GM13977 (cell line): ENCODE results near the gene CIDEB.

Source experiments
- DNase-seq: peaks from one replicate; pipeline ENCODE4 v3.0.0; 2012; ENCODE audit warnings: low spot score
- CTCF ChIP-seq: IDR thresholded peaks from 2 replicates; pipeline ENCODE4 v1.5.1; 2012; ENCODE audit warnings: mild to moderate bottlenecking, control low read depth; ENCODE audit not compliant: insufficient read depth; ENCODE audit errors: extremely low read depth, missing control alignments
- in situ Hi-C: fragments of 300-500 bp; cut with MboI; formaldehyde crosslinking; loops from one replicate; pipeline ENCODE4 v1.12.0; 2022; ENCODE audit warnings: low sequenced_read_pairs, low pct_unique_long_range_greater_than_20kb, mixed read lengths, inconsistent platforms; ENCODE audit not compliant: unreplicated experiment

Gene CIDEB

GRCh38 chr14:24334431-24335291, 26.9 kb upstream of the CIDEB start, which contains the start of gene ADCY4:
ADCY4 (minus strand) TSS chr14:24335071; CDS start chr14:24334652, 419 bp downstream.
- in situ Hi-C loops, result loop anchor here (5.0 to 25.0 kb wide), 2 partner anchors 103 to 328 kb away; no protein-coding TSS in a partner anchor
- no peak for DNase-seq
- TF ChIP-seq CTCF, result peak; percentile 0

DNA sequence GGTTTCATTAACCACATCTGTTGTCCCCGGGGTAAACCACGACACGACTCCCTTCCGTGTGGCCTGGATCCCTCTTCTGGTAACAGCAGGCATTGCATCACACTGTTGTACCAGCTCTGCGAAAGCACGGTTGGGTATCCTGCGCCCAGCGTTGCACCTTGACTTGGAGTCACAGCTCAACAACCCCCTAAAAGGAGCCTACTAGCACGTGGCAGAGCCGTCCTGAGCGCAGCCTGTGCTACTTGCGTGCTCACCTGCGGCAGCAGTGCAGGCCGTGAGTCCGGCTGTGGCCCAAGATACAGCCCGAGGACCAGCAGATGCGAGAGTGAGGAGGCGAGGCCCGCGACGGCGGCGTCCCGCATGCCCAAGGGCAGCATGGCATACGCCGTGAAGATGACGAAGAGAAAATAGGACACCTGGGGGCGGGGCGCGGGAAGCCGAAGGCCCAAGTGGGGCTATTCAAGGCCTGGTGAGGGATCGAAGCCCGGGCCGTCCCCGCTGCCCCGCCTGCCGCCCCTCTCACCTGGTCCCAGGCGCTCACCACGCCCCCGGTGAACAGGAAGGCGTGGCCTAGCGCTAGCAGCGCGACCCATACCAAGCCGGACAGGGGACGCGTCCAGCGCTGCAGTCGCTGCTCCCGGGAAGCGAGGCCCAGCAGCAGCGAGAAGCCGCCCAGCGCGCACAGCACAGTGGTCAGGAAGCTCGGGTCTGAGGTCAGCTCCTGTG, 24.7 kb upstream of the CIDEB start:
- TF ChIP-seq CTCF, result peak; percentile 75
- in situ Hi-C loops, result loop anchor here (5.0 to 25.0 kb wide), 2 partner anchors 105 to 330 kb away; no protein-coding TSS in a partner anchor
- DNase-seq, result peak; percentile 94

DNA sequence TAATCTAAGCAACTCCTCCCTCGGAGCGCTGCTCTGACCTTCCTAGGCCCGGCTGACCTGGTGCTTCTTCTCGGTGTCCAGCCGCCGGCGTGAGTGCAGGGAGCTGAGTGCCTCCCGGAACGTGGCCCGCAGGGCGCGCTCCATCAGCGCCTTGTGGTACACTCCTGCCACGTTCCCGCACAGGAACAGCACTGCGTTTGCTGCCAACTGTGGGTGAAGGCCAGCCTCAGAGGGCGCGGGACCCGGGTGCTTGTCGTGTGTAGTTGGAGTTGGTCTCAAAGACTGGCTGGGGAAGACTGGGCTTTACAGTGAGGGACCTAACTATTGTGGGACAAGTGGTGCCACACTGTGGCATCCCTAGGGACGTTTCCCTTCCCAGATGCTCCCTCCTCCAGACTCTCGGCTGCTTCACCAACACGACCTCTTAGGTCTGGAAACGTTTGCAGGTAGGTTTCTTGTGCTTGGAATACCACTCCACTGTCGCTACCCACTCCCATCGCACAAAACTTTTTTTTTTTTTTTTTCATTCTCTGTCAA, 24.0 kb upstream of the CIDEB start:
- no peak for TF ChIP-seq CTCF
- in situ Hi-C loops, result loop anchor here (5.0 to 25.0 kb wide), 2 partner anchors 106 to 331 kb away; no protein-coding TSS in a partner anchor
- DNase-seq, result no peak

DNA sequence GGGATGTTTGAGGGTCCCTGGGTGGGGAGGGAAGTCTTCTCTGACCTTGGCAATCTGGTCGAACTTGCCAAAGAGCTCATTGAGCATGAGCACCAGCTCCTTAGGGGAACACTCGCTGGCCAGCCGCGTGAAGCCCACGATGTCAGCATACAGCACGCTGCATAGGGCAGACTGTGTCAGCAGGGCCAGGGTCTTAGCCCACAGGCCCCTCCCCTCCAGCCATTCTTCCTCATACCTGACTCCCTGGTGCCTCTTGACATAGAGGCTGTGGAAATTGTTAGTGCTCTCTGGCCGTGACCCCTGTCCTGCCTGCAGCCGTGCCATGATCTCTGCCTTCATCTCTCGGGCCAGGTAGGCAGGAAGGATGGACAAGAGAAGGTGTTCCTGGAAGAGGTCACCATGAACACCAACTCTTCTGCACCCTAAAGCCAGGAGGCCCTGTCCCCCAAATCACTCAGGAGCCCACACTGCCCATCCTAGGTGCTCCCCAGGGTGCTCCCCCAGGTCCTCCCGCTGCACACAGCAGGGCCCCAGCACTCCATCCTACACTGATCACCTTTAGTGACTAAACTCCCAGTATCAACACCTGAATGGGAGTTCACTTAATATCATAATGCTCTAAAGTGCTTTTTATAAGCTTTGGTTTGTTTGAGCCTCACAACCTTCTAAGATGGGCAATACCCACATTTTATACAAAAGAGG, 23.3 kb upstream of the CIDEB start:
- DNase-seq, result no peak
- no peak for TF ChIP-seq CTCF
- in situ Hi-C loops, result loop anchor here (5.0 to 25.0 kb wide), 2 partner anchors 106 to 331 kb away; no protein-coding TSS in a partner anchor

GRCh38 chr14:24329736-24330135, 22.0 kb upstream of the CIDEB start:
- no peak for TF ChIP-seq CTCF
- in situ Hi-C loops, result loop anchor here (5.0 to 25.0 kb wide), 2 partner anchors 108 to 333 kb away; no protein-coding TSS in a partner anchor
- DNase-seq, result no peak
